Measurements from ENCODE around the gene SLC9A1.

DNA sequence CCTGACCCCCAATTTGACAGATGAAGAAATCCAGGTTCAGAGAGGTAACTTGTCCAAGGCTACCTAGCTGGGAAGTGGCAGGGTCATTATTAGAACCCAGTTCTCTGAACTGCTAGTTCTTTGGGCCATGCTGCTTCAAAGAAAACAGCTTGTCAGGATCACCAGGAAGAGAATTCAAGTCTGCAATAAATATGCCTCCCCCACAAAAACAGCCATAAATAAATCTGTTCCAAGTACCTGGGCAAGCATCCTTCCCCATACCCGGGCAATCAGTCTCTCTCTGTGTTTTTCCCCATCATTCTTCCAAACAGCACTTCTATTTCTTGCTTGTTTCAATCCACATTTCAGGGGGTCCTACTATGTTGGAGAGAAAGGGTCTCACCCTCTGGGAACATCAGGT lies 34.1 kb downstream of the SLC9A1 start:
- no peak for TF ChIP-seq CTCF (IDR thresholded peaks at IDR 0.05)
- no peak for TF ChIP-seq POLR2A (IDR thresholded peaks at IDR 0.05)

Data from lower leg skin (tissue), 3 donors.